Right atrium auricular region (tissue), 2 donors: ENCODE data around the gene LMTK2. TPM values are rescaled to one million over a fixed set of nuclear protein-coding genes. Genes with fewer than 3 reads are reported as not detected.

Experiments used
- DNase-seq: peaks from one replicate; pipeline ENCODE4 v3.0.0-alpha.2; 2019; ENCODE audit warnings: low spot score
- H3K27ac ChIP-seq, 2 donors: fragments of 200-600 bp; sonication (generic); 1 replicate in 1 of 2; 2 replicates in 1 of 2; pipeline ENCODE4 v1.5.1; 2016 to 2019
- H3K27me3 ChIP-seq, 2 donors: fragments of 200-600 bp; sonication (generic); one replicate each; pipeline versions ENCODE4 v1.5.1 to v1.6.0; 2017 to 2019
- H3K36me3 ChIP-seq: fragments of 200-600 bp; sonication (generic); one replicate; pipeline ENCODE4 v1.5.1; 2016
- H3K4me1 ChIP-seq, 2 donors: fragments of 200-600 bp; sonication (generic); one replicate each; pipeline versions ENCODE4 v1.5.1 to v1.6.0; 2017 to 2019
- H3K4me3 ChIP-seq, 2 donors: fragments of 200-600 bp; sonication (generic); 1 replicate in 1 of 2; 2 replicates in 1 of 2; pipeline ENCODE4 v1.5.1; 2017 to 2019; ENCODE audit warnings: mild to moderate bottlenecking in 1 of 2, moderate library complexity in 1 of 2
- H3K9me3 ChIP-seq, 2 donors: fragments of 200-600 bp; sonication (generic); one replicate each; pipeline ENCODE4 v1.5.1; 2019
- CTCF ChIP-seq, 2 donors: fragments of 200-600 bp; sonication (generic); IDR thresholded peaks; one replicate each; pipeline ENCODE4 v1.5.1; 2019; ENCODE audit warnings: antibody characterized with exemption in 2 of 2
- total RNA-seq, 2 donors: library from RNA; depleted of rRNA; stranded (reverse); fragments of >200 nt; gene quantifications; one replicate each; pipeline ENCODE4 v1.1.0, GENCODE V29; 2016

Gene LMTK2
- total RNA-seq, 2 donors from 2014 or later, result 39.2 to 54.1 TPM

GRCh38 chr7:98236355-98237185 lies 129.9 kb downstream of the LMTK2 start:
- TF ChIP-seq CTCF (IDR thresholded peaks at IDR 0.05), result no peak
- no peaks in the 10 kb centered on the region for H3K4me1 ChIP-seq
- peaks cover 39% of the 10 kb centered on the region for H3K36me3 ChIP-seq
- H3K9me3 ChIP-seq, result no peaks in the 10 kb centered on the region
- DNase-seq, result no peak
- H3K27me3 ChIP-seq, result no peaks in the 10 kb centered on the region
- H3K4me3 ChIP-seq, result no peak overlapping the region
- no peak overlapping the region for H3K27ac ChIP-seq

GRCh38 chr7:98238076-98238475 lies 131.4 kb downstream of the LMTK2 start:
- peaks cover 29% of the 10 kb centered on the region for H3K36me3 ChIP-seq
- no peaks in the 10 kb centered on the region for H3K27me3 ChIP-seq
- H3K4me1 ChIP-seq, result no peaks in the 10 kb centered on the region
- H3K4me3 ChIP-seq, result no peak overlapping the region
- no peak for TF ChIP-seq CTCF (IDR thresholded peaks at IDR 0.05)
- H3K27ac ChIP-seq, result no peak overlapping the region
- no peaks in the 10 kb centered on the region for H3K9me3 ChIP-seq
- DNase-seq, result no peak

GRCh38 chr7:98238976-98239375 lies 132.3 kb downstream of the LMTK2 start:
- H3K9me3 ChIP-seq, result no peaks in the 10 kb centered on the region
- no peak for TF ChIP-seq CTCF (IDR thresholded peaks at IDR 0.05)
- H3K27ac ChIP-seq, result no peak overlapping the region
- no peak for DNase-seq
- no peaks in the 10 kb centered on the region for H3K27me3 ChIP-seq
- H3K4me3 ChIP-seq, result no peak overlapping the region
- H3K4me1 ChIP-seq, result no peaks in the 10 kb centered on the region
- peaks cover 36% of the 10 kb centered on the region for H3K36me3 ChIP-seq

- no peaks in the 10 kb centered on the region for H3K9me3 ChIP-seq
- no peak for DNase-seq
Measured at GRCh38 chr7:98240961-98241673, 134.5 kb downstream of the LMTK2 start.

GRCh38 chr7:98241674-98242241 lies 135.1 kb downstream of the LMTK2 start:
- H3K4me1 ChIP-seq, result no peaks in the 10 kb centered on the region
- H3K4me3 ChIP-seq, result no peak overlapping the region
- no peak overlapping the region for H3K27ac ChIP-seq
- H3K27me3 ChIP-seq, result no peaks in the 10 kb centered on the region
- TF ChIP-seq CTCF (IDR thresholded peaks at IDR 0.05), result peak in 1 of 2 donors; percentile 1
- no peaks in the 10 kb centered on the region for H3K9me3 ChIP-seq
- H3K36me3 ChIP-seq, result peaks cover 41% of the 10 kb centered on the region
- no peak for DNase-seq

More at GRCh38 chr7:98240961-98241673, 134.5 kb downstream of the LMTK2 start:
- H3K27ac ChIP-seq, result no peak overlapping the region
- TF ChIP-seq CTCF (IDR thresholded peaks at IDR 0.05), result peak; percentile 41 to 75
- no peaks in the 10 kb centered on the region for H3K4me1 ChIP-seq
- peaks cover 41% of the 10 kb centered on the region for H3K36me3 ChIP-seq
- no peaks in the 10 kb centered on the region for H3K27me3 ChIP-seq
- no peak overlapping the region for H3K4me3 ChIP-seq
